GM12875 (cell line): ENCODE results near the gene WWOX.

ENCODE experiments used
- H3K4me3 ChIP-seq: one replicate; pipeline ENCODE4 v1.5.1; 2011; ENCODE audit warnings: low read depth, low read length, control low read depth
- TF ChIP-seq, protein P1 (sequence below): IDR thresholded peaks from 2 replicates; pipeline ENCODE4 v1.5.1; 2011; ENCODE audit warnings: low read depth, mild to moderate bottlenecking, control low read depth, inconsistent platforms, low read length, moderate library complexity, borderline replicate concordance; ENCODE audit not compliant: insufficient read depth

Gene WWOX

DNA sequence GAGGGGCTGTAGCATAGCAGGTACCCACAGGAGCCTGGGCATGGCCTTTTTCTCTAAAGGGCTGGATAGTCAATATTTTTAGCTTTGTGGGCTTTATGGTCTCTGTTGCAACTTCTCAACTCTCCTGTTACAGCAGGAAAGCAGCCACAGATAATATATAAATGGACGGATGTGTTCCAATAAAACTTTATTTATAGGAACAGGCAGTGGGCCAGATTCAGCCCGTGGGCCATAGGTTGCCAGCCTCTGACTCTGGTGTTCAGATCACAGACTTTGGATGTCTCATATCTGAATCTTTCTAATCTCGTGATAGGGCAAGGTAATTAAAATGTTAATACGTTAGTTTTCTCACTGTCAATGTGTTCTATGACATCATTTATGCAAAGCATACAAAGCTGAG is 136.4 kb downstream of the WWOX start:
- TF ChIP-seq, protein P1, sequence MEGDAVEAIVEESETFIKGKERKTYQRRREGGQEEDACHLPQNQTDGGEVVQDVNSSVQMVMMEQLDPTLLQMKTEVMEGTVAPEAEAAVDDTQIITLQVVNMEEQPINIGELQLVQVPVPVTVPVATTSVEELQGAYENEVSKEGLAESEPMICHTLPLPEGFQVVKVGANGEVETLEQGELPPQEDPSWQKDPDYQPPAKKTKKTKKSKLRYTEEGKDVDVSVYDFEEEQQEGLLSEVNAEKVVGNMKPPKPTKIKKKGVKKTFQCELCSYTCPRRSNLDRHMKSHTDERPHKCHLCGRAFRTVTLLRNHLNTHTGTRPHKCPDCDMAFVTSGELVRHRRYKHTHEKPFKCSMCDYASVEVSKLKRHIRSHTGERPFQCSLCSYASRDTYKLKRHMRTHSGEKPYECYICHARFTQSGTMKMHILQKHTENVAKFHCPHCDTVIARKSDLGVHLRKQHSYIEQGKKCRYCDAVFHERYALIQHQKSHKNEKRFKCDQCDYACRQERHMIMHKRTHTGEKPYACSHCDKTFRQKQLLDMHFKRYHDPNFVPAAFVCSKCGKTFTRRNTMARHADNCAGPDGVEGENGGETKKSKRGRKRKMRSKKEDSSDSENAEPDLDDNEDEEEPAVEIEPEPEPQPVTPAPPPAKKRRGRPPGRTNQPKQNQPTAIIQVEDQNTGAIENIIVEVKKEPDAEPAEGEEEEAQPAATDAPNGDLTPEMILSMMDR, result no peak
- no peak overlapping the region for H3K4me3 ChIP-seq

DNA sequence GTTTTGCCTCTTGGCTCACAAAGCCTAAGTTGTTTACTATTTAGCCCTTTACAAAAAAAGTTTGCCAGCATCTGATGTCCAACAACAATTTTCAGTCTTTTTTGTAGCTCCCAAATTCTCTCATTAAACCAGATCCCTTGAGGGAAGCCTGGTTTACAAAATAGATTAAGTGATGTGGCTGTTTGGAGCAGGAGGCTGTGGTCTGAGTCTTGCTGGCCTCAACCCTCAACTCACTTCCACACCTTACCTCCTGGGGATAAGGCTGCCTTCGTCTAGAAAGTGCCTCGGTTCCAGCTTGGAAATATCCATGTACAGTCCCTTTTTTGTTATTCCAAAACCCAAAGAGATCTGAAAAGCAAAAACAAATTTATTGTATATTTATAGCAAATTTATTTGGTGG is 138.4 kb downstream of the WWOX start:
- no peak overlapping the region for H3K4me3 ChIP-seq
- TF ChIP-seq, protein P1, result no peak

DNA sequence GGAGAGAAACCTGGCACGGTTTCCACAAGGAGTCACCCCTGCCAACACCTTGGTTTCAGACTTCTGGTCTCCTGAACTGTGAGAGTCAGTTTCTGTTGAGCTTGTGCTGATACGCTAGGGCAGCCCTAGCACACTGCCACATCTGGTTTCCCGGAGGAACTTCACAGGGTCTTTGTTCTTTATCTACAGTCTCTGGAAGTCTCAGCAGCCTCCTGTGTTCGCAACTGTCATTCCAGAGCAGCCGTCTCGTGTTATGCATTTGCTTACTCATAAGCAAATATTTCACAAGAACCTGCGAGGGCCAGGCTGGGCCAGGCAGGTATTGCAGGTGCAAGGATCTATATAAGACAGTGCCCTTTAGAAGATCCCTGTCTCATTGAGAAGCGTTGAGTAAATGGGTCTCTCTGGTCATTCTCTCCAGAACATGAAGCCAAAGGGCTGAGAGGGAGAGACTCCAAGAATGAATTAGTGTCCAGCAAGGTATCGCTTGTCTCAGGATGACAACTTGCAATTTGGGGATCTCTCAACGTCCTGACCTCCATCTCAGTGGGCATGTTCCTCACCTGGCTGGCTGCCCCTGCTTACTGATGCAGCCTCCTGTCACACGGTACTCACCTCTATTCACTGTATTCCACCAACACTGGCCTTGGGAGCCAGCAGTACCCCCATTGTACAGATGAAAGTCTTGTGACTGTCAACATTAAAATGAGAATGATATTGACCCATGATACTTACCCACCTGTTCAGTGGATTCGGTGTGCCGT is 141.2 kb downstream of the WWOX start:
- H3K4me3 ChIP-seq, result no peak overlapping the region
- TF ChIP-seq, protein P1, result no peak

DNA sequence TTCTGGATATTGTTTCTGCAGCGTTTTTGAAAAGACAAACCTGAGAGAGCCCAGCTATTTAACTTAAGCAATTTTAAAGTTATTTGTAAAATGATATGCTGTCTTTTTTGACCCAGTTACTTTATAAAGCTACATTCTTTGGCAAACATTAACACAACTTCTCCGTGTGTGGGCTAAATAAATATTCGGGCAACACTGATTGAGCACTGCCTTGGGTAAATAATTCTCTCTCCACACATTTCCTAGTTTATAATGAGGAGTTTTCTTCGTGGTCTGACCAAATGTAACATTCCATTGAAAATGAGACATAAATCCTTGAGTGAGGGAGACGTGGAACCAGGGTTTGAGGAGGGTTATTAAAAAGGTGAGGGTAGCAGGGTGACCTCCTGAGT is 142.8 kb downstream of the WWOX start:
- H3K4me3 ChIP-seq, result no peak overlapping the region
- TF ChIP-seq, protein P1, result no peak

DNA sequence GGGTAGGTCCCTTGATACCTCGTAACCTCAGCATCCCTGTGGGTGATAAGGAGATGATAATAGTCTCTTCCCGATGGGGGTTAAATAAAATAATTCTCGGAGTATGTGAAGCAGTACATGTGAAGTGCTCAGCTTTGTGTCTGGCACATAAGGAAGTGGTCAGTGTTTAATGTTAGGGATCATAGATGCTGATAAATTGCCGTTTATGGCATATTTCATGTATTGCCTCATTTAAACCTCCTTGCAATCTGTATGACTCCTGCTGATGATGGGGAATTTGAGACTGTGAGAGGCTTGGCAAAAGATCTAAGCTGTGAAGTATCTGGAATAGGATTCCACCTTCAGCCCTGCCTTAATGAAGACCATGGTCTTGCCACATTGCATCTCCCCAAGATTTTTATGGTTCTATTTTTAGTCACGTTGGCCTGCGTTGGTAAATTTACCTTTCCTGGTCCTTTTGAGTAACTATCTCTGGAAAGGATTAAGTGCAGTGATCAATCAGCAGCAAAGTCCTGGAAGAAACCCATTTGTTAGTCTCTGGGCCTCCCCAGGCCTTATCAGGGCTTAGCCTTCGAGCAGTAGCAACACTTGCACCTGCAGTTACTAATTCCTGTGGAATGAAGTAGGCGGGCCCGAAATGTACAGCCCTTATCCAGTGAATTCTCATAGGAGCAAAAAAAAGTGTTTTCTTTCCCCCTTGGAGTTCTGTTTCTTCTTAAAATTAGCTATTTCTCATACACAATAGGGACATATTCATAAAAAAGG is 144.9 kb downstream of the WWOX start:
- TF ChIP-seq, protein P1, result no peak
- H3K4me3 ChIP-seq, result no peak overlapping the region

DNA sequence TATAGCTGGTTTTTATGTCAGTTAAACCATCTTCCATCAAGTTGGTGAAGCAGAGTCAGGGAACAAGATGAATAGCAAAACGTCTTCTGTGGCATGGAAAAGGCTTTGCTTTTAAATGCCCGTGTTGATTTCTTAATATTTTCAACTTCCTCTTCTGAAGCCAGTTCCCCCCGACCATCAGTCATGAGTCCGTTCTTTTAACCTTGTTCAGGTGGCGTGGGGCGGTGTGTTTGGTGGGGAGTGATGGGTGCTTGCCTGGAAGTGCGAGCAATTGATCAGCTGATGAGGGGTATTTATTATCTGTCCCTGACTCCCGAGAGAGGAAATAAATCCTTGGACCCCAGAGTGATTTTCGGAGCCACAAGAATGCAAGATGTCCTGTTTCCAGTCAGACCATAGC is 147.1 kb downstream of the WWOX start:
- TF ChIP-seq, protein P1, result no peak

DNA sequence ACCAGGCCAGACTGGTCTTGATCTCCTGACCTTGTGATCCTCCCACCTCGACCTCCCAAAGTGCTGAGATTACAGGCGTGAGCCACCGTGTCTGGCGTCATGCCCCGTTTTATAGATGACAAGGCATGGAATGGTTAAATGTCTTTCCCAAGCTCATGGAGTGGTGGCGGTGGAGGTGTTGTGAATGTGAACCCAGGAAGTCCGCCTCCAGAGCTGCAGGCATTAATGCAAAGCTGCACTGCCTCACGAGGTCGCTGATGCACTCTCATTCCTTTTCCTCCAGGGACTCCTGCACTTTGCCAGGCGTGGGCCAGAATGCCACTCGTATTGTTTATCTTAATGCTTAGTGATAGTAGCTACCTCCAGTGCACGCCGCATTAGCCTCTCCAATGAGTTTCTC is 149.6 kb downstream of the WWOX start:
- TF ChIP-seq, protein P1, result no peak
- no peak overlapping the region for H3K4me3 ChIP-seq

More for the DNA sequence above, 147.1 kb downstream of the WWOX start:
- no peak overlapping the region for H3K4me3 ChIP-seq
